GM12874 (cell line): ENCODE measurements around the gene POU3F2.

Experiments used
- TF ChIP-seq, protein P1 (sequence below): IDR thresholded peaks from 2 replicates; pipeline ENCODE4 v1.5.1; 2011; ENCODE audit warnings: low read depth, mild to moderate bottlenecking, control low read depth, low read length, moderate library complexity; ENCODE audit not compliant: insufficient read depth

Gene POU3F2

DNA sequence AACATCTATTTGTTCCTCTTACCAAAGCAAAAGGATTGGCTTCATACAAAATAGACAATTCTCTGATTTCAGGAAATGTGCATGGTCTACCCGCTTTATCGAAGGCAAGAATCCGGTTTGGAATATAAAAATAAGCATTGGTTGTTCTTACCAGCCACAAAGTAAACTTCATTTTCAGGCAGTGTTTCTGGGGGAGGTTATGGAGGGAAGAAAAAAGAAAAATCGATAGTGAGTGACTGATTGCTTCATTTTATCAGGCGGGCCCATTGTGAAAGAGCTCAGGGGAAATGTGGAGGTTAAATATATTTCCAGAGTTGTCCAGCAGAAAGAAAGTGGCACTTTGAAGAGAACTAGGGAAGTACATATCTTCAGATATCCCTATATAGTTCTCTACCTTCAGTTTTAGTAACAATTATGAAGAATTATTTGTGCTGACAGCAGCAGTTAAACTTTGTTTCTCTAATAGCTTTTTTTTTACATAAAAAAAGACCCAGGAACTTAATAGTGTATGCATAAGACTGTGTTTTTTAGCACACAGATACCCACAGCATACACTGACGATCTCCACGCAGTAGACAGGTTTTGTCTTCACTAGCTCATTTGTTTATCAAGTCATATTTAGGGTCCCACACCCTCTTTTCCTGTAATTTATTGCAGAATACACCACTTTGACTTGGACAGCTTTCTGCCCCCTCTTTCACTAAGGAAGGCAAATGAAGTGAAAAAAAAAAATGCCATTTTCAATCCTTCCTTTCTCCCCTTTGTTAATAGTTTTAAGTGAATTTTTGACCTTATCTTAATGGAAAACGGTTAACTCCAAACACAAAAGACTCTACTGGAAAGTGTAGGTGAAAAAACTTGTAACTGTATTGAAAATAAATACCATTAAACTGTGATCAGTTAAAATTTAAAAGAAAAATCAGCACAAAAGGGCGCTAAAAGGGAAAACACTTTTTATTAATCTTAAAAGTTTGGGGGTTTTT is 2.9 kb downstream of the POU3F2 start:
- TF ChIP-seq, protein P1, sequence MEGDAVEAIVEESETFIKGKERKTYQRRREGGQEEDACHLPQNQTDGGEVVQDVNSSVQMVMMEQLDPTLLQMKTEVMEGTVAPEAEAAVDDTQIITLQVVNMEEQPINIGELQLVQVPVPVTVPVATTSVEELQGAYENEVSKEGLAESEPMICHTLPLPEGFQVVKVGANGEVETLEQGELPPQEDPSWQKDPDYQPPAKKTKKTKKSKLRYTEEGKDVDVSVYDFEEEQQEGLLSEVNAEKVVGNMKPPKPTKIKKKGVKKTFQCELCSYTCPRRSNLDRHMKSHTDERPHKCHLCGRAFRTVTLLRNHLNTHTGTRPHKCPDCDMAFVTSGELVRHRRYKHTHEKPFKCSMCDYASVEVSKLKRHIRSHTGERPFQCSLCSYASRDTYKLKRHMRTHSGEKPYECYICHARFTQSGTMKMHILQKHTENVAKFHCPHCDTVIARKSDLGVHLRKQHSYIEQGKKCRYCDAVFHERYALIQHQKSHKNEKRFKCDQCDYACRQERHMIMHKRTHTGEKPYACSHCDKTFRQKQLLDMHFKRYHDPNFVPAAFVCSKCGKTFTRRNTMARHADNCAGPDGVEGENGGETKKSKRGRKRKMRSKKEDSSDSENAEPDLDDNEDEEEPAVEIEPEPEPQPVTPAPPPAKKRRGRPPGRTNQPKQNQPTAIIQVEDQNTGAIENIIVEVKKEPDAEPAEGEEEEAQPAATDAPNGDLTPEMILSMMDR: no peak

DNA sequence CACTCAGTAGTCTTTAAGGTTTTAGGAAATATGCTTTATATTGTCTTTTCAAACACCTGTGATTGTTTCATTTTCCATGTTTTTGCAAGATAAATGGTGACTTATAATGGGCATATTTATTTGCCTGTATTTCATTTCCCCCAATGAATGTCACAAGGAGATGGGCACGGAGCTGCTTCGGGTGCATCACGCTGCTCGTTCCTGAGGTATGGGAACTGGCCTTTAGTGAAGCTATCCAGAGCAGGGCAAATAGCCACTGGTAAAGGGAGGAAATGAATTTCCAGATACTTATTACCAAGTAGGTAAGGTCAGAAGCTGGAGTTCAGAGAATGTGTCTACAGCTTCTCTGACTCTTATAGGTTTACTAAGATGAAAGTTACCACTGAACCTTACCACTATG is 3.7 kb downstream of the POU3F2 start:
- TF ChIP-seq, protein P1: no peak

DNA sequence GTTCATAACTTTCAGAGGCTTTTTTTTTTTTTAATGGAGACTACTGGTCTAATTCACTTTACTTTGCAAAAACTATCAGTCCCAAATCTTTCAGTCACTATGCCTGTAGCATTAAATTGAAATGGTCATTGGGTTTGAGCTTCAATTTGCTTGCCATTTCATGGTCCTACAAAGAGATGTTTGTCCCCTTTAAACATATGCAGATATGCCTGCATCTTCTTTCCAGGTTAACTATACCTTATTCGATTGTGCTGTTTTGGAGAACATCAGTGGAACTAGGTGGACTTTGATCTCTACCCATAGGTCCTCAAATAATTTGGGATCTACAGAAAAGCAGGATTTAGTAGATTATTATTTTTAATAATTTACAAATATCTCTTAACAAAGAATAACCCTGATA is 4.6 kb downstream of the POU3F2 start:
- TF ChIP-seq, protein P1: no peak

DNA sequence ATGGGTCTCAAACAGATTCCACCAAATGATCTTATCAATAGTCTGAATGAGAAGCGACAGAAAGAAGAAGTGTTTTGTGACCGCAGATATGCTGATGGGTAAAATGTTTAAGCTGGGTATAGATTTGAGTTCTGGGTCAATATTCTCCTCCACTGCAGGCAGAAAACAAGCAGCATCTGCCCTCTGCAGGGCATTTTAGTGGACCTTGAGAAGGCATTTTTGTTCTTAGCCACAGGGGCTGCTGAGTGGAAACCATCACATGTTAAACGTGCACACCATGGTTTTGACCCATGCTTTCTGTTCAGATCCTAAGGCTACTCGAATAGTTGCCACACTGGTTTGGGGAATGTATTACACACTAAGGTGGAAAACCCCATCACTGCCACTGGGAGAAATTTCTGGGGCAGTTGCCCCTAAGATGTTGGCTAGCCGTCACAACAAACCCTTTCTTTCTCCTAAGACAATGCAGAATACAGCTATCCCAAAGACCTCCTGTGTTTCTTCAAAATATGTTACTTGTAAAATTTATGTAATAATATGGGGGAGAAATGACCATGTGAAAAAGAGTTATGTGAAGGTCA is 5.5 kb downstream of the POU3F2 start:
- TF ChIP-seq, protein P1: peak; percentile 13; the same call in 1 of the 2 replicates

DNA sequence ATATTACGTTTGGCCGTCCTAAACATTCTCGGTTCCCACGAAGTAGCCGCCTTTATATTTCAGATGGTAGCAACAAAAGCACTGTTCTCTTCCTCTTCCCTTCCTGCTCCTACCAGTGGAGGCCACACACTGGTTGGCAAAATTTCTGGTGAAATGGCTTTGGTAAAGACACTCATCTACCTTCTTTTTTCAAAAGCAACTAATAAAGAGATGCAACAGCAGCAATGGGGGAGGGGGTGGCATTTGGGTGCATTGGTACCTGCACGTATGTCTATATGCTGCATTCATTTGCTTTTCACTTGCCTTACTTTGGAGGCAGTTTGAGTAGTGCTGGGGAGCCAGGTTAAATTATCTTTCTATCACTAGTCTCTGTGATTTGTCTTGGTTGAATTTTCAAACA is 6.0 kb downstream of the POU3F2 start:
- TF ChIP-seq, protein P1: no peak

DNA sequence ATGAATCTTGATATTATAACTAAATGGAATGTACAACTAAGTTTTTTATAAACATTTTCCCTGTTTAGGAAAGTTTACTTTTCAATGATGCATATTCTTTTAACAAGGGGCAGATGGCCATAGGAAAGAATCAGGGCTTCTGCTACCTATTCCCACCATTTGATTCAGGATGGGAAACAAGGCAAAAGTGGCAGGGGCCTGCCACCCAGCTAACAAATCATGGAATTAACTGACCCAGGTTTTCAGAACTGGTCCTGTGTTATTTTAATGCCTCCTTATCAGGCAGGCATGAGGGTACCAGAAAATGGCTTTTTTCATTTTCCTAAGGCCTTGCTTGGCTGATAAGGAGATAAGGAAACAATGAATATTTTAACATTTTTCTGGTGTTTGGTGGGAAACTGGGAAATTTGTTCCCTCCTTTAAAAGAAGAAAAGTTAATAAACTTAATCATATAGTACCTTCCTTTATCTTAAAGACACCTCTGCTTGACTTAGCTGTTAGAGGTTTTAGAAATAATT is 6.7 kb downstream of the POU3F2 start:
- TF ChIP-seq, protein P1: no peak

DNA sequence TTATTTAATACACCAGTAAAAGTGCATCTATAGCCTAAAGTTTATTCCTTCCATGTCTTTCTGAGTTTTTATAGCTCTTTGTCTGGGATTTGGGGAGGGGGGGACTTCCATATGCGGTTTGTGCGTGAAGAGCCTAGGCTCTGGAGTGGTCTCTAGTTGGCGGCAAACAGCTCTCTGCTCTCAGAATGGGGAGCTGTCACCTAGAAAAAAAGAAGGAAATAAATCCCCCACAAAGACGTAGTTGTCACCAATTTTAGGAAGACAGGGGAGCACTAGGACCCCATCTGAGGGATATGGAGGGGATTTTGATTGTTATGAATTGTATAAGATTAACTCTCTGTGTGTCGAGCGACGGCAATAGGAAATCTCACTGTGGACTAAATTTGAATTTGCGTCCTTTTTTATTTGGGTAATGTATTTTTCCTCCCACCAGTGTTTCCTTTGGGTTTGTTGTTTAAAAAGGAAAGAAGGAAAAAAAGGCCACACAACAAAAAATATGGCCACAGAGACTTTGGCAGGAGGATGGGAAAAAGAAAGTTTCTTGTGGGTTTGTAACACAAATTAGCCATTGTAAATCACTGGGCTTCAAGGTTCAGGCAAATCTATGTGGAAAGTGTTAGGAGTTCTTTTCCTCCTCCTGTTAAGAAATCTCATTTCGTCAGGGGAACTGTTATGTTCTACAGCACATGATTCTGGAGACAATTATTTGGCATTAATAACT is 7.4 kb downstream of the POU3F2 start:
- TF ChIP-seq, protein P1: no peak
